Cardiac muscle cell (in vitro differentiated cells and primary cell): ENCODE measurements around the gene CDC20. TPM values are rescaled to one million over a fixed set of nuclear protein-coding genes. Genes with fewer than 3 reads are reported as not detected.

Experiments
- DNase-seq, 2 donors: peaks; one replicate each; pipeline versions ENCODE4 v3.0.0 to v3.0.0-alpha.2; 2010 to 2017; ENCODE audit warnings: low read depth in 1 of 2, low spot score in 1 of 2
- H3K27ac ChIP-seq: fragments of 200-600 bp; sonication (generic); 2 replicates; pipeline ENCODE4 v1.5.1; 2016
- H3K27me3 ChIP-seq: fragments of 200-600 bp; sonication (generic); 2 replicates; pipeline ENCODE4 v1.6.0; 2016; ENCODE audit warnings: control low read depth
- H3K36me3 ChIP-seq: fragments of 200-600 bp; sonication (generic); 2 replicates; pipeline ENCODE4 v1.5.1; 2016; ENCODE audit warnings: control low read depth
- H3K4me1 ChIP-seq: fragments of 200-600 bp; sonication (generic); 2 replicates; pipeline ENCODE4 v1.8.1; 2017; ENCODE audit warnings: low read depth, mild to moderate bottlenecking, mixed run types
- H3K4me3 ChIP-seq: fragments of 200-600 bp; sonication (generic); 2 replicates; pipeline ENCODE4 v1.5.1; 2016; ENCODE audit warnings: mild to moderate bottlenecking
- H3K9me3 ChIP-seq: fragments of 200-600 bp; sonication (generic); 2 replicates; pipeline ENCODE4 v1.5.1; 2017; ENCODE audit warnings: low read depth, mild to moderate bottlenecking, control low read depth
- polyA plus RNA-seq: library from polyadenylated mRNA; unstranded; fragments of >200 nt; fragmentation: Nextera tagmentation; extraction: Ambion mirVana; gene quantifications from 2 replicates; pipeline ENCODE4 v1.2.1, GENCODE V29; 2016
- total RNA-seq: library from RNA; depleted of rRNA; stranded (reverse); fragments of >200 nt; gene quantifications from 2 replicates; pipeline ENCODE4 v1.2.3, GENCODE V29; 2016
- TF ChIP-seq, protein P1 (sequence below): IDR thresholded peaks from 2 replicates; pipeline ENCODE4 v1.5.1; 2012; ENCODE audit warnings: low read depth, mild to moderate bottlenecking, low read length

The CDC20 gene
- total and polyA plus RNA-seq, 2 experiments from 2014 or later: 18.7 to 134 TPM

DNA sequence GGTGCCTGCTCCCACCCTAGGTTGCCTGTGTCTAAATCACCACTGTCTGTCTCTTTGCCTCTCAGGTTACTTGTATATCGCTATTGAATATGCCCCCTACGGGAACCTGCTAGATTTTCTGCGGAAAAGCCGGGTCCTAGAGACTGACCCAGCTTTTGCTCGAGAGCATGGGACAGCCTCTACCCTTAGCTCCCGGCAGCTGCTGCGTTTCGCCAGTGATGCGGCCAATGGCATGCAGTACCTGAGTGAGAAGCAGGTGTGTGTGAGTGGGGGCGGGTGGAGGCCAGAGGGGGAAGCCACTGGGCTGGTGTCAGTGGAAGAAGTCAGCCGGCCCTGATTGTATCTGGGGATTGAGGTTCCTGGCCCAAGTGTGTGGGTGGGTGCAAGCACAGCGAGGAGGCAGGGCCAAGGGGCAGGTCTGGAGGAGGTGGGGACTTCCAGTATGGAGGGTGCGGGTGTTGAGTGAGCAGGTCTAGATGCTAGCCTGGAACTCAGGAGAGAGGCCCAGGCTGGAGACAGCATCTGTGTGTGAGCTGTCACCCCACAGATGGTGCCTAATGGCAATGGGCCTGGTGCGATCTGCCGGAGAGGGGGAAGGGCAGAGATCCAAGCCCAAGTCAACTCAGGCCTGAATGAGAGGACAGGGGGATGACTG, 40.8 kb upstream of the CDC20 start:
- Histone ChIP-seq H3K4me1 (no peaks in the 10 kb centered on the region), H3K27ac (no peak overlapping the region), H3K4me3 (no peak overlapping the region), H3K36me3 (no peaks in the 10 kb centered on the region), H3K9me3 (no peaks in the 10 kb centered on the region), H3K27me3 (no peaks in the 10 kb centered on the region)
- no peak for DNase-seq
- TF ChIP-seq, protein P1, sequence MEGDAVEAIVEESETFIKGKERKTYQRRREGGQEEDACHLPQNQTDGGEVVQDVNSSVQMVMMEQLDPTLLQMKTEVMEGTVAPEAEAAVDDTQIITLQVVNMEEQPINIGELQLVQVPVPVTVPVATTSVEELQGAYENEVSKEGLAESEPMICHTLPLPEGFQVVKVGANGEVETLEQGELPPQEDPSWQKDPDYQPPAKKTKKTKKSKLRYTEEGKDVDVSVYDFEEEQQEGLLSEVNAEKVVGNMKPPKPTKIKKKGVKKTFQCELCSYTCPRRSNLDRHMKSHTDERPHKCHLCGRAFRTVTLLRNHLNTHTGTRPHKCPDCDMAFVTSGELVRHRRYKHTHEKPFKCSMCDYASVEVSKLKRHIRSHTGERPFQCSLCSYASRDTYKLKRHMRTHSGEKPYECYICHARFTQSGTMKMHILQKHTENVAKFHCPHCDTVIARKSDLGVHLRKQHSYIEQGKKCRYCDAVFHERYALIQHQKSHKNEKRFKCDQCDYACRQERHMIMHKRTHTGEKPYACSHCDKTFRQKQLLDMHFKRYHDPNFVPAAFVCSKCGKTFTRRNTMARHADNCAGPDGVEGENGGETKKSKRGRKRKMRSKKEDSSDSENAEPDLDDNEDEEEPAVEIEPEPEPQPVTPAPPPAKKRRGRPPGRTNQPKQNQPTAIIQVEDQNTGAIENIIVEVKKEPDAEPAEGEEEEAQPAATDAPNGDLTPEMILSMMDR: no peak

DNA sequence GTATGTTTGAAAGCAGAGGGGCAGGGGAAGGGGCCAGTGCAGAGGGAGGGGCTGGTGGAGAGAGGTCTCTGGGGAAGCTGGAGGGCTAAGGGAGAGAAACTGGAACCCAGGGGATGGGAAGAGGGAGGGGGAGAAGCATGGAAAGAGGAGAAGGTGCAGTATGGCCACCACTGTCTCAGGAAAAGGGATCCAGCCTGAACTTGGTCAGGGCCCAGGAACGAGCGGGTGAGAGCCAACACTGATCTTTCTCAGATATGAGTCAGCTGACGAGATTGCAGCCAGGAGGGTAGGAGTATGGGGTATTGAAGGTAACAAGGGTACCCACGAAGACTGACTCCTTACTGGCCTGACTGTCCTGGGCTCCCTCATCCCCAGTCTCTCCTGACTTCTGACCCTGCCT, 40.0 kb upstream of the CDC20 start:
- no peak for DNase-seq
- TF ChIP-seq, protein P1: no peak
- Histone ChIP-seq H3K27ac (no peak overlapping the region), H3K4me3 (no peak overlapping the region), H3K9me3 (no peaks in the 10 kb centered on the region), H3K27me3 (no peaks in the 10 kb centered on the region), H3K36me3 (no peaks in the 10 kb centered on the region), H3K4me1 (no peaks in the 10 kb centered on the region)

DNA sequence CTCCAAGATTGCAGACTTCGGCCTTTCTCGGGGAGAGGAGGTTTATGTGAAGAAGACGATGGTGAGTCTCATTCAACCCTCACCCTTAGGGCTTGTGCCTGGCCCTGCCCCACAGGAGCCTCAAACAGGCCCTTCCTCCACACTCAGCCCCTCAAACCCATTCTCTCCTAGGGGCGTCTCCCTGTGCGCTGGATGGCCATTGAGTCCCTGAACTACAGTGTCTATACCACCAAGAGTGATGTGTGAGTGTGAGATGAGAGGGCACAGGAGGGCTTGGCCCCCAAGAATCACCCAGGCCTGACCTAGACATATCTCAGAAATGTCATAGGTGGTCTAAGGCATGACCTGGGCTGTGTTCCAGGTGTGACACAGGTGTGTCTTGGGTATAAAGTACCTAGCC, 39.5 kb upstream of the CDC20 start:
- no peak for DNase-seq
- H3K27me3 ChIP-seq: no peaks in the 10 kb centered on the region
- no peak overlapping the region for H3K4me3 ChIP-seq
- no peaks in the 10 kb centered on the region for H3K36me3 ChIP-seq
- TF ChIP-seq, protein P1: no peak
- H3K4me1 ChIP-seq: no peaks in the 10 kb centered on the region
- no peak overlapping the region for H3K27ac ChIP-seq
- H3K9me3 ChIP-seq: no peaks in the 10 kb centered on the region

DNA sequence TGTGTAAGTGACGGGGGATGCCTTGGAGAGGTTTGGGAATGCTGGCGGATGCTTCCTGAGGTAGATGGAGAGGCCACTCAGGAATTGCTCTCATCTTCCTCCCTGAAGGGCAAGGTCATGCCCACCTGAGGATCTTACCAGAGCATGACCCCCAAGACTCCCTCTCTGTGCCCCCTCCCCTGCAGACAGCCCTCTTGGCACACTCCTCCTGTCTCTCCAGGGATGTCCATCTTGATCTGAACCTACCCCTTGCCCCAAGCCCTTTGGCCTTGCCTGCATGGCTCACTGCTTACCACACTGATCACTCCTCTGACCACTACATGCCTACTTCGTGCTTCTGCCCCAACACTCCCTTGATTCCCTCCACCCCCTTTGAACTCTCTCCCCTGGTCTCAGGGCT, 39.0 kb upstream of the CDC20 start:
- no peak overlapping the region for H3K27ac ChIP-seq
- H3K9me3 ChIP-seq: no peaks in the 10 kb centered on the region
- no peak for DNase-seq
- TF ChIP-seq, protein P1: no peak
- no peaks in the 10 kb centered on the region for H3K36me3 ChIP-seq
- H3K27me3 ChIP-seq: no peaks in the 10 kb centered on the region
- H3K4me1 ChIP-seq: no peaks in the 10 kb centered on the region
- H3K4me3 ChIP-seq: no peak overlapping the region

DNA sequence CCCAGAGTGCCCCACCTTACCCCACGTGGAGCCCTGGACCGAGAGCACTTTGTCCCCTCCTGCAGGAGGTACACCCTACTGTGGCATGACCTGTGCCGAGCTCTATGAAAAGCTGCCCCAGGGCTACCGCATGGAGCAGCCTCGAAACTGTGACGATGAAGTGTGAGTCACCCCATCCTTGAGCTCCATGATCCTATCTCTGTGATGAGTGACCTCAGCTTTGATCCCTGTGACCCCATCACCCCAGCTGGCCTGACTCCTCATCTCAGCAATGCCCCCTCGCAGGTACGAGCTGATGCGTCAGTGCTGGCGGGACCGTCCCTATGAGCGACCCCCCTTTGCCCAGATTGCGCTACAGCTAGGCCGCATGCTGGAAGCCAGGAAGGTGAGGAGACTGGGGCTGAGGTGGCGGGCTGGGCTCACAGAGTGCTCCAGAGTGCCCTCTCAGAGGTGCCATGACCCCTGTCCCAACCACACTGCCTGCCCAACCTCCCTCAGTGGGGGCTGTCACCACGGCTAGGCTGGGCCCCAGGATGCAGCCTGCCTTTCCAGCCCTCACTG, 37.4 kb upstream of the CDC20 start:
- DNase-seq: no peak
- H3K36me3 ChIP-seq: no peaks in the 10 kb centered on the region
- H3K9me3 ChIP-seq: no peaks in the 10 kb centered on the region
- no peaks in the 10 kb centered on the region for H3K27me3 ChIP-seq
- H3K4me3 ChIP-seq: no peak overlapping the region
- no peaks in the 10 kb centered on the region for H3K4me1 ChIP-seq
- no peak overlapping the region for H3K27ac ChIP-seq
- TF ChIP-seq, protein P1: no peak
